Gastroesophageal sphincter (tissue), 3 donors: ENCODE results near the gene RIN2.

Source experiments
- CTCF ChIP-seq, 4 experiments: fragments of 200-600 bp in 2 of 4; fragments of 450-650 bp in 2 of 4; sonication (generic) in 1 of 4; IDR thresholded peaks; one replicate each; pipeline ENCODE4 v1.5.1; 2017 to 2019; ENCODE audit warnings: antibody characterized with exemption in 4 of 4, mild to moderate bottlenecking in 2 of 4, moderate library complexity in 2 of 4
- POLR2AphosphoS5 ChIP-seq: sonication (generic); formaldehyde crosslinking; IDR thresholded peaks from one replicate; pipeline ENCODE4 v1.6.1; 2017; ENCODE audit warnings: antibody characterized with exemption

GRCh38 chr20:19777981-19778380 is 19.9 kb downstream of the RIN2 start:
- TF ChIP-seq POLR2AphosphoS5: no peak
- TF ChIP-seq CTCF (IDR thresholded peaks at IDR 0.05): no peak
